Keratinocyte (primary cell): ENCODE measurements around the gene DIRAS1. TPM values are rescaled to one million over a fixed set of nuclear protein-coding genes. Genes with fewer than 3 reads are reported as not detected.

Experiments
- DNase-seq: peaks from one replicate; pipeline ENCODE4 v3.0.0-alpha.2; 2011; ENCODE audit warnings: low read depth, missing footprints, low spot score
- FAIRE-seq: peaks from 2 replicates; lab custom pipeline; 2011; peaks lifted over from hg19 to GRCh38; lab: Jason Lieb, UNC
- H2AFZ ChIP-seq: 2 replicates; pipeline ENCODE4 v1.6.0; 2012; ENCODE audit warnings: low read length, control low read depth, inconsistent platforms; ENCODE audit not compliant: control insufficient read depth
- H3K27ac ChIP-seq: 2 replicates; pipeline ENCODE4 v1.5.1; 2011; ENCODE audit warnings: low read length; ENCODE audit not compliant: control insufficient read depth, insufficient read depth
- H3K27me3 ChIP-seq: 3 replicates; pipeline ENCODE4 v1.6.0; 2011; ENCODE audit warnings: low read length; ENCODE audit not compliant: control insufficient read depth, insufficient read depth; ENCODE audit errors: extremely low read depth
- H3K36me3 ChIP-seq, 2 experiments: 2 replicates in 1 of 2; 3 replicates in 1 of 2; pipeline ENCODE4 v1.5.1; 2011; ENCODE audit warnings: low read length in 2 of 2, mild to moderate bottlenecking in 1 of 2; ENCODE audit not compliant: control insufficient read depth in 2 of 2, insufficient read depth in 2 of 2; ENCODE audit errors: extremely low read depth in 1 of 2
- H3K4me1 ChIP-seq: 3 replicates; pipeline ENCODE4 v1.5.1; 2011; ENCODE audit warnings: low read length; ENCODE audit not compliant: control insufficient read depth, insufficient read depth; ENCODE audit errors: extremely low read depth
- H3K4me2 ChIP-seq: 3 replicates; pipeline ENCODE4 v1.6.0; 2011; ENCODE audit warnings: low read depth, low read length; ENCODE audit not compliant: control insufficient read depth, insufficient read depth; ENCODE audit errors: extremely low read depth
- H3K4me3 ChIP-seq, 3 experiments: fragments of 200-600 bp in 1 of 3; sonication (generic) in 1 of 3; 2 replicates in 2 of 3; 3 replicates in 1 of 3; pipeline ENCODE4 v1.5.1; 2011 to 2016; ENCODE audit warnings: low read length in 3 of 3, mild to moderate bottlenecking in 3 of 3, control low read depth in 2 of 3, inconsistent platforms in 1 of 3, low read depth in 1 of 3, mixed read lengths in 1 of 3, mixed run types in 1 of 3, moderate library complexity in 1 of 3; ENCODE audit not compliant: control insufficient read depth in 2 of 3, insufficient read depth in 2 of 3; ENCODE audit errors: extremely low read depth in 1 of 3
- H3K79me2 ChIP-seq: 2 replicates; pipeline ENCODE4 v1.6.0; 2012; ENCODE audit warnings: low read length; ENCODE audit not compliant: control insufficient read depth, insufficient read depth
- H3K9ac ChIP-seq: 3 replicates; pipeline ENCODE4 v1.6.0; 2011; ENCODE audit warnings: low read length; ENCODE audit not compliant: control insufficient read depth, insufficient read depth; ENCODE audit errors: extremely low read depth
- H3K9me1 ChIP-seq: 3 replicates; pipeline ENCODE4 v1.6.0; 2011; ENCODE audit warnings: low read length; ENCODE audit not compliant: control insufficient read depth, insufficient read depth; ENCODE audit errors: extremely low read depth
- H3K9me3 ChIP-seq: 2 replicates; pipeline ENCODE4 v1.5.1; 2012; ENCODE audit warnings: low read depth, low read length; ENCODE audit not compliant: control insufficient read depth
- H4K20me1 ChIP-seq: 3 replicates; pipeline ENCODE4 v1.6.0; 2011; ENCODE audit warnings: low read length; ENCODE audit not compliant: control insufficient read depth, insufficient read depth; ENCODE audit errors: extremely low read depth
- CTCF ChIP-seq, 3 experiments: IDR thresholded peaks in 1 of 3; conservative IDR thresholded peaks in 1 of 3; optimal IDR thresholded peaks in 1 of 3; 2 replicates in 2 of 3; 3 replicates in 1 of 3; pipeline versions ENCODE3 to v1.5.1; 2011; ENCODE audit warnings: low read length in 3 of 3, mild to moderate bottlenecking in 3 of 3, moderate library complexity in 2 of 3, control low read depth in 1 of 3, inconsistent platforms in 1 of 3; ENCODE audit not compliant: insufficient read depth in 2 of 3; ENCODE audit errors: extremely low read depth in 1 of 3
- EZH2 ChIP-seq: IDR thresholded peaks from one replicate; pipeline ENCODE4 v1.6.1; 2012; ENCODE audit warnings: inconsistent platforms, mild to moderate bottlenecking, low read length, moderate library complexity
- dilution Hi-C: fragments of 300-500 bp; cut with MboI; formaldehyde crosslinking; loops from one replicate; pipeline ENCODE4 v1.7.0; 2020; ENCODE audit warnings: low sequenced_read_pairs; ENCODE audit not compliant: extremely low pct_ligation_motif_present
- polyA plus RNA-seq, 5 experiments: library from polyadenylated mRNA; depleted of rRNA in 3 of 5; stranded (reverse) in 3 of 5; stranded (forward) in 1 of 5; unstranded in 1 of 5; fragments of >200 nt; gene quantifications; 1 replicate in 1 of 5; 2 replicates in 3 of 5; 3 replicates in 1 of 5; pipeline versions ENCODE4 v1.2.1 to v1.2.3, GENCODE V29; 2011 to 2012; ENCODE audit warnings: missing spikeins in 2 of 5, low read depth in 1 of 5, low replicate concordance in 1 of 5

DIRAS1 gene
- polyA plus RNA-seq, 1 donor (not counting 4 experiments of a cell fraction or from before 2014, with no cell fraction given), result 0.10 TPM

- no peak for TF ChIP-seq CTCF (optimal IDR thresholded peaks at IDR 0.05 in 1 of 3, IDR thresholded peaks at IDR 0.05 in 1 of 3, conservative IDR thresholded peaks at IDR 0.05 in 1 of 3; ENCODE audit: extremely low read depth in 1 of 3, insufficient read depth in 2 of 3, low read length in 3 of 3)
- TF ChIP-seq EZH2, result no peak
- Histone ChIP-seq H3K9me3 (no peaks in the 10 kb centered on the region), H4K20me1 (no peaks in the 10 kb centered on the region), H3K27ac (no peak overlapping the region), H2AFZ (no peak overlapping the region), H3K4me1 (peaks cover 10% of the 10 kb centered on the region), H3K9ac (no peak overlapping the region), H3K4me2 (no peak overlapping the region), H3K9me1 (no peaks in the 10 kb centered on the region), H3K79me2 (peaks cover 11% of the 10 kb centered on the region), H3K36me3 (peaks cover 11 to 13% of the 10 kb centered on the region in 2 experiments), H3K4me3 (no peak overlapping the region), H3K27me3 (no peaks in the 10 kb centered on the region)
- FAIRE-seq (no peak), DNase-seq (no peak)
- dilution Hi-C loops, result no loop called here
Observed at GRCh38 chr19:2735374-2735773, 14.2 kb upstream of the DIRAS1 start.

- H3K27me3 ChIP-seq, result no peaks in the 10 kb centered on the region
- H4K20me1 ChIP-seq, result no peaks in the 10 kb centered on the region
- H3K9ac ChIP-seq, result no peak overlapping the region
- TF ChIP-seq CTCF (optimal IDR thresholded peaks at IDR 0.05 in 1 of 3, IDR thresholded peaks at IDR 0.05 in 1 of 3, conservative IDR thresholded peaks at IDR 0.05 in 1 of 3; ENCODE audit: extremely low read depth in 1 of 3, insufficient read depth in 2 of 3, low read length in 3 of 3) (no peak), EZH2 (no peak)
- no peaks in the 10 kb centered on the region for H3K9me3 ChIP-seq
- H3K79me2 ChIP-seq, result peaks cover 11% of the 10 kb centered on the region
- no peaks in the 10 kb centered on the region for H3K9me1 ChIP-seq
- no peak overlapping the region for H2AFZ ChIP-seq
- H3K4me2 ChIP-seq, result no peak overlapping the region
- H3K27ac ChIP-seq, result no peak overlapping the region
- FAIRE-seq, result no peak
- dilution Hi-C loops, result no loop called here
- no peak overlapping the region for H3K4me3 ChIP-seq
- H3K4me1 ChIP-seq, result peaks cover 10% of the 10 kb centered on the region
- peaks cover 11 to 13% of the 10 kb centered on the region in 2 experiments for H3K36me3 ChIP-seq
- no peak for DNase-seq
Observed at GRCh38 chr19:2734589-2735288, 13.6 kb upstream of the DIRAS1 start.
